Skeletal muscle satellite cell (primary cell): Measurements from ENCODE around the gene SAMD4A.

Source experiments
- H3K27me3 ChIP-seq: 2 replicates; pipeline ENCODE4 v1.7.0; 2013; ENCODE audit warnings: low read length; ENCODE audit not compliant: control insufficient read depth, insufficient read depth
- H3K36me3 ChIP-seq: 2 replicates; pipeline ENCODE4 v1.7.0; 2013; ENCODE audit warnings: mild to moderate bottlenecking, control low read depth, low read length; ENCODE audit not compliant: insufficient read depth
- H3K4me1 ChIP-seq: 2 replicates; pipeline ENCODE4 v1.7.0; 2013; ENCODE audit warnings: low read length; ENCODE audit not compliant: control insufficient read depth, insufficient read depth
- H3K4me2 ChIP-seq: 2 replicates; pipeline ENCODE4 v1.7.0; 2013; ENCODE audit warnings: mild to moderate bottlenecking, low read length
- H3K4me3 ChIP-seq: 2 replicates; pipeline ENCODE4 v1.7.0; 2013; ENCODE audit warnings: low read length
- H3K9ac ChIP-seq: 2 replicates; pipeline ENCODE4 v1.7.0; 2013; ENCODE audit warnings: mild to moderate bottlenecking, low read depth, low read length, moderate library complexity
- H3K9me3 ChIP-seq: replicated peaks from 2 replicates; pipeline ENCODE4 v1.7.0; 2013; ENCODE audit warnings: mild to moderate bottlenecking, control low read depth, low read length

The SAMD4A gene

DNA sequence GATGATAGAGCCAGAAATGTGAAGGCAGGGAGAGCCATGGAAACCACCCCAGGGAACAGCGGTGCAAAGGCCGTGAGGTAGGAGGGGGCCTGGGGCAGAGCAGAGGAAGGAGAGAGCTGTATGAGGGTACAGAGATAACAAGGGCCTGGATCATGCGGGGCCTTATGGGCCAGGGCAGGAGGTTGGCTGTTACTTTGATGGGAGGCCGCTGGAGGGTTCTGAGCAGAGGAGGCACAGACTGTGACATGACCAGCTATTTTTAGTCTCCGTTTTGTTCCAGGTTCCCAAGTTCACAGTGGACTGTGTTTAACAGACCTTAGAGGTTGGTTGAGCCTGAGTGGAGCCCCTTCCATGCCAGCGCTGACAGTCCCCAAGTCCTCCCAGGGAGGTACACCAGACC, 217.1 kb downstream of the SAMD4A start:
- Histone ChIP-seq H3K9me3 (no peaks in the 10 kb centered on the region), H3K36me3 (peaks cover 51% of the 10 kb centered on the region), H3K4me3 (no peak overlapping the region), H3K27me3 (no peaks in the 10 kb centered on the region), H3K4me2 (no peak overlapping the region), H3K4me1 (peaks cover 3% of the 10 kb centered on the region), H3K9ac (no peak overlapping the region)

DNA sequence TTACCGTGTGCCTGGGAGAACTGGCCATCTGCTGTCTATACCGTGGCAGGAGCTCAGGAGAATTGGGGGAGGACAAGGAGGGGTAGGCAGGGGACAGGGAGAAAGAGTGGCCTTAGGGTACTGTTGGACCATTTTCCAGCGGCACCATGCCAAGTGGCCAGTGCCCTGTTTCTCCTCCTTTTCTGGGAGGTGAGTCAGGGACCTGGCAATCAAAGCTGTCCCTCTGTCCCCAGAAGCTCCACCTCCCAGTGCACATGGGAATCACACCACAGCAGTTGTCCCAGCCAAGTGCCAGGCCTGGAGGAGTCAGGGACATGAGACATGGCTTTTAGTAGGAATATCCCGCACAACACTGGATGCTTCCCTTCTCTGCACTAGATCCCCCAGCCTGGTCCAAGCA, 217.7 kb downstream of the SAMD4A start:
- H3K4me2 ChIP-seq, result no peak overlapping the region
- H3K4me1 ChIP-seq, result peaks cover 3% of the 10 kb centered on the region
- no peak overlapping the region for H3K4me3 ChIP-seq
- H3K27me3 ChIP-seq, result no peaks in the 10 kb centered on the region
- peaks cover 56% of the 10 kb centered on the region for H3K36me3 ChIP-seq
- H3K9me3 ChIP-seq, result no peaks in the 10 kb centered on the region
- H3K9ac ChIP-seq, result no peak overlapping the region

- H3K36me3 ChIP-seq, result peaks cover 62% of the 10 kb centered on the region
These were observed 218.3 kb downstream of the SAMD4A start for GRCh38 chr14:54785136-54785777.

DNA sequence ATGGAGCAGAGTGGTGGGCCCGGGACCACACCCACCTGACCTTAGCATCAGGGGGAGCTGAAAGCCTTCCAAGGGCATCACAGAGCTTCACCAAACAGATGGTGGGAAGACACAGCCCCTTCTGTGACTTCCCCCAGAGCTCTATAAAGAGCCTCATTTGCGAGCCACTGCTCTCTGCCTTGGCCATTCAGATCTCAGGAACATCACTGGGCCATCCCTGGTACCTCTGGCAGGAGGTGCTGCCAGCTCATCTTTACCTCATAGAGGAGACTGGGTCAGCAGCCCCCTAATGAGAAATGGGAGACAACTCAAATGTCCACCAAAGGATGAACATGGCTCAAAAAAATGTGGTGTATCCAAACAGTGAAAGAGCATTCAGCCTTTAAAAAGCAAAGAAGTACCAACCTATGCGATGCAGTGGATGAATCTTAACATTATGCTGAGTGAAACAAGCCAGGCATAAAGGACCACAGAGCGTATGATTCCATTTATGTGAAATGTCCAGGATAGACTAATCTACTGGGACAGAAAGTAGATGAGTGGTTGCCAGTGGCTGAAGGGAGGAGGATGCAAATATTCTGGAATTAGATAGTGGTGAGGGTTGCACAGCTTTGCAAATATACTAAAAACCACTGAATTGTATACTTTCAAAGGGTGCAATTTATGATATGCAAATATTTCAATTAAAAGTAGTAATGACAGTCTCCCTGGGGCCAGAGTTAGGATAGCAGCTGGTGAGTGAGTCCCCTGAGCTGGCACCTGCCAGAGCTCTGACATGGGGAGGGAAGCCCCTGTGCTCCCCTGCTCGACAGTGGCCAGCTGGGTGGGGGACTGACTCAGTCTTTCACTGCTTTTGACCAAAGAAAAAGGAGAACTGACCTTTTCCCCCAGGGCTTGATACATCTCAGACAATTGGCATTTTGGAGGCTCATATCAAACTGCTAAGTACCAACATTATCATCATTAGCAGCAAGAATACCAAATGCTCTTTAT, 219.1 kb downstream of the SAMD4A start:
- no peaks in the 10 kb centered on the region for H3K9me3 ChIP-seq
- no peak overlapping the region for H3K4me2 ChIP-seq
- H3K36me3 ChIP-seq, result peaks cover 64% of the 10 kb centered on the region
- H3K4me3 ChIP-seq, result no peak overlapping the region
- H3K27me3 ChIP-seq, result no peaks in the 10 kb centered on the region
- H3K4me1 ChIP-seq, result peaks cover 3% of the 10 kb centered on the region
- H3K9ac ChIP-seq, result no peak overlapping the region

More at GRCh38 chr14:54785136-54785777, 218.3 kb downstream of the SAMD4A start:
- peaks cover 3% of the 10 kb centered on the region for H3K4me1 ChIP-seq
- no peak overlapping the region for H3K9ac ChIP-seq
- H3K27me3 ChIP-seq, result no peaks in the 10 kb centered on the region
- H3K4me3 ChIP-seq, result no peak overlapping the region
- H3K9me3 ChIP-seq, result no peaks in the 10 kb centered on the region
- H3K4me2 ChIP-seq, result no peak overlapping the region

DNA sequence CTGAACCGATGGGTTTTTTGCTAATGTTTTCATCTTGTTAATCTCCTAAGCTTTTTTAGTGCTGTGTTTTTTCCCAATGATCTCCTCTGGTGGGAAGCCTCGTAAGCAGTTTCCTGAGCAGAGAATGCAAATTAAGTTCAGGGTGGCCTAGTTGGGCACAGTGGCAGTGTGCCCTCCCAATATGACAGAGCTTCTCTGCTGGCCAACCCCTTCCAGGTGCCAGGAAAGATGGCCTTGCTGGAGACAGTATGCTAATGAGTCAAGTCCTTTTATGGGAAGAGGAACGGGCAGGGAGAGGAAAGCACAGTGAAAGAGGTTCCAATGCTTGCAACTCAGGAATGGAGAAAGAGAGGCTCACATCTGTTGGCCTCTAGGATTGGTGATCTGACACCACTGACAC, 219.9 kb downstream of the SAMD4A start:
- H3K4me2 ChIP-seq, result no peak overlapping the region
- H3K9me3 ChIP-seq, result no peaks in the 10 kb centered on the region
- no peak overlapping the region for H3K4me3 ChIP-seq
- H3K4me1 ChIP-seq, result peaks cover 3% of the 10 kb centered on the region
- no peak overlapping the region for H3K9ac ChIP-seq
- H3K27me3 ChIP-seq, result no peaks in the 10 kb centered on the region
- peaks cover 64% of the 10 kb centered on the region for H3K36me3 ChIP-seq

GRCh38 chr14:54787261-54787660, 220.3 kb downstream of the SAMD4A start:
- Histone ChIP-seq H3K27me3 (no peaks in the 10 kb centered on the region), H3K4me2 (no peak overlapping the region), H3K4me3 (no peak overlapping the region), H3K9me3 (no peaks in the 10 kb centered on the region), H3K4me1 (peaks cover 3% of the 10 kb centered on the region), H3K36me3 (peaks cover 63% of the 10 kb centered on the region), H3K9ac (no peak overlapping the region)

GRCh38 chr14:54788701-54789100, 221.8 kb downstream of the SAMD4A start:
- no peaks in the 10 kb centered on the region for H3K27me3 ChIP-seq
- H3K9ac ChIP-seq, result no peak overlapping the region
- H3K36me3 ChIP-seq, result peaks cover 51% of the 10 kb centered on the region
- H3K4me2 ChIP-seq, result no peak overlapping the region
- H3K4me1 ChIP-seq, result peaks cover 3% of the 10 kb centered on the region
- no peaks in the 10 kb centered on the region for H3K9me3 ChIP-seq
- no peak overlapping the region for H3K4me3 ChIP-seq

DNA sequence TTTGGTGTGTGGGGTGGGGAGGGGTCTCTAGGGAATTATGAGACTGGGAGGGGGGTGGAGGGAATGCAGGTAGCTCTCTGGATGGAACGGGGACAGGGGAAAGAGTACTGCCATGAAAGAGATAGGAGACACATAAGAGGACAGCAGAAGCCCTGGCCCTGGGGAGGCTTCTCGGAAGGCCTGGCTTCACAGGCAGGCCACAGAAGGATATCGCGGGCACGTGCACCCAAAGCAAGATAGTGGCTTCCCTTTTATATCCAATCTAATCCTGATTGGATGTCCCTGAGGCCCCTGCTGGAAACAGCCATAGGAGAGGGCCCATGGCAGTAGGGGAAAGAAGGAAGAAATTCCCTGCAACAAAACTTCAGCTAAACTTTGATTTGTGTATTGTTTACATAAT, 222.2 kb downstream of the SAMD4A start:
- no peak overlapping the region for H3K9ac ChIP-seq
- no peaks in the 10 kb centered on the region for H3K9me3 ChIP-seq
- H3K4me3 ChIP-seq, result no peak overlapping the region
- H3K36me3 ChIP-seq, result peaks cover 48% of the 10 kb centered on the region
- no peaks in the 10 kb centered on the region for H3K27me3 ChIP-seq
- H3K4me1 ChIP-seq, result peaks cover 3% of the 10 kb centered on the region
- H3K4me2 ChIP-seq, result no peak overlapping the region

- Histone ChIP-seq H3K4me2 (no peak overlapping the region), H3K9me3 (no peaks in the 10 kb centered on the region), H3K27me3 (no peaks in the 10 kb centered on the region), H3K4me3 (no peak overlapping the region), H3K36me3 (peaks cover 40% of the 10 kb centered on the region), H3K9ac (no peak overlapping the region), H3K4me1 (no peaks in the 10 kb centered on the region)
These were observed 223.0 kb downstream of the SAMD4A start for GRCh38 chr14:54789781-54790480.

DNA sequence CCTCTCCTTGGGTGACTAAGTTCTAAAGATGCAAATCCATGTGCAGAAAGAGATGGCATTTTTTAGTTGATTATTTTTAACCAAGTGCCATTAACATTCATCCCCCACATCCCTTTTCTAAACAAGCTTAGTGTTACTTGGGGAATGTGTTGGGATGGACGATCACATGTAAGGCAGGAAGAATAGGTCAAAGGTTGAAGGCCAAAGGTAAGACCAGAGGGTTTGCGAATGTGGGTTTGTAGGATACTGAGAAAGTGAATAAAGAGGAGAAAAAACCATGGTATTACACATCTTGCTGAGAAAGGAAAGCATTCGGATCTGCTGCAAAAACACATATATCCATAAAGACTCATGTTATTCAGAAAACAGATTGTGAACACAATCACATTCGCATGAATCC, 224.1 kb downstream of the SAMD4A start:
- Histone ChIP-seq H3K9me3 (no peaks in the 10 kb centered on the region), H3K4me1 (no peaks in the 10 kb centered on the region), H3K4me2 (no peak overlapping the region), H3K9ac (no peak overlapping the region), H3K27me3 (no peaks in the 10 kb centered on the region), H3K4me3 (no peak overlapping the region), H3K36me3 (peaks cover 33% of the 10 kb centered on the region)

- Histone ChIP-seq H3K4me2 (no peak overlapping the region), H3K4me3 (no peak overlapping the region), H3K36me3 (peaks cover 29% of the 10 kb centered on the region), H3K27me3 (no peaks in the 10 kb centered on the region), H3K4me1 (peaks cover 9% of the 10 kb centered on the region), H3K9ac (no peak overlapping the region), H3K9me3 (no peaks in the 10 kb centered on the region)
These were observed 225.4 kb downstream of the SAMD4A start for GRCh38 chr14:54792288-54792687.
